ENCODE measurements around the gene AUTS2.

AUTS2 gene

DNA sequence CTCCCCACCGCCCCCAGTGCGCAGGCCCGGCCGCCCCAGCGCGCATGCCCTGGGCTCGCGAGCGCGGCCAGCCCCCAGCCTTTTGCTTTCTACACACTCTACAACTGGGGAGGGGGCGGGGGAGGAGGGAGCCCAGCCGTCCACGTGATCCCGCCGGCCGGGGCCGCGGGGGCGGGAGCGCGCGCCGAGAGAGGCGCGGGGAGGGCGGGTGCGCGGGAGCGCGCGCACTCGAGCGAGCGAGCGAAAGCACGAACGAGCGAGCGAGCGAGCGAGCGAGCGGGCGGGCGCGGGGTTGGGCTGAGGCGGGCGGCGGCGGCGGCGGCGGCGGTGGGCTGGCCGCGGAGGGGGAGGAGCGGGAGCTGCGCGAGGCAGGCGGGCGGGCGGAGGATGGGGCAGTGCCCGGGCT is at the start of gene AUTS2:
AUTS2 (plus strand) TSS at position 395 of the 406 bp plus-strand sequence. CDS start 1,179 bp downstream, outside the sequence.
- peak; percentile 66 for DNase-seq

DNA sequence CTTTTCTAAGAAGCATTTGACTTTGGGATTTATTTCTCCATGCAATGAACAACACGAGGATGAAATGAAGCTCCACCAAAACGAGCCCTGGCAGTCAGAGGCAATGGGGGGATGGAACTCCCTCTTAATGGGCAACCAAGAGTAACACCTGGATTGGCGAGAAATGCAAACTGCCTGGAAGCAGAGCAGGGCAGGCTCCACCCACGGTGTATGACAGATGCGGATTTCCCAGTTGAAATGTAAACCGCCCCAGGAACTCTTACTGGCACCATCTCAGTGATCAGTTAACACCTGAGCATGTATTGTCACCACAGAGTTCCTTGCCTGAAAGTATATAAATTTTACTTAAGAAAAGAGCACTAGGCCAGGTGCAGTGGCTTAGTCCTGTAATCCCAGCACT is 47.3 kb upstream of the AUTS2 start:
- DNase-seq, result no peak

DNA sequence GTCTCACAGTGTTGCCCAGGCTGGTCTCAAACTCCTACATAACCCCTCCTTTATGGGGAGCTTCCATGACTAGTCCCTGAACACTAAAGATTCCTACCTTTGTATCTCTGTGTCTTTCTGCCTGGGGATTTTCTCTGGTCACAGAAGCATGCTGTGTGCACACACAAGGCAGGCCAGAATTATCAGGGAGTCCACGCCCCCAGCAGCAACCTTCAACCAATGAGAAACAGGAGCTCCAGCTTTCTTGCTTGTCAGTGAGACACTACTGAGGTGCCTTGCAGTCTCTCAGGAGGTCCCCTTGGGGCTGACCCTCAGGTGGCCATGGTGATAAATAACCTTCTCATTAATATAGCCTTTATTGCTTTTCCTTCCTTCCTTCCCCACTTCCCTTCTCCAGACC is 45.1 kb upstream of the AUTS2 start:
- no peak for DNase-seq

DNA sequence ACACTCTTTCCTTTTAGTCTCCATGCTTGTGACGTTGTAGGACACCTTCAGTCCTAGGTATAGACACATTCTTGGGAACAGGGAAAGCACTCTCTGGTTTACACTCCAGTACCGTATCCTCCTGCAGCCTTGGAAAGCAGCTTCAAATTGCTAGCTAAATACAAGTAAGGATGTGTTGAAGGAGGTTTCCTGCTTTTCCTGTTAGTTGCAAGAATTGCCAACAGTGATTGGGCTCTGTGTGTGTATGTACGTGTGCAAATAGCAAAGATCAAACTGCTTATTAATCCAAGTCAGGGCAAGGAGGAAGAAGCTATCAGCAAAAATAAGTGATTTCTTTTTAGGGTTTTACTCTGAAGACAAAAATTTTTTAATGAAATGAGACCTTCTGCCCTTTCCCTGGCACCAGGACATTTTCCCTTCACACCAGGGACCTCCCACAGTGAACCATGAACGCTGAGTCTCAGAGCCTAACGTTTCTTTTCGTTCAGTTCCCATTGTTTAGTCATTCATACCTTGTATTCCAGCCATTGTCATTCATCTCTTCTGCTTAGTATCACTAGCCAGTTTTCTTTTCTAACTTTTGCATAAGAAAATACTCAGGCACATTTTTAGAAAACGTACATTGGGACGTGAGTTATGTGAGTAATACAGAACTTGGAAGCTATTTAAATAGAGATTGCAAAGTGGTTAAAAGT is 36.9 kb upstream of the AUTS2 start:
- DNase-seq, result no peak

DNA sequence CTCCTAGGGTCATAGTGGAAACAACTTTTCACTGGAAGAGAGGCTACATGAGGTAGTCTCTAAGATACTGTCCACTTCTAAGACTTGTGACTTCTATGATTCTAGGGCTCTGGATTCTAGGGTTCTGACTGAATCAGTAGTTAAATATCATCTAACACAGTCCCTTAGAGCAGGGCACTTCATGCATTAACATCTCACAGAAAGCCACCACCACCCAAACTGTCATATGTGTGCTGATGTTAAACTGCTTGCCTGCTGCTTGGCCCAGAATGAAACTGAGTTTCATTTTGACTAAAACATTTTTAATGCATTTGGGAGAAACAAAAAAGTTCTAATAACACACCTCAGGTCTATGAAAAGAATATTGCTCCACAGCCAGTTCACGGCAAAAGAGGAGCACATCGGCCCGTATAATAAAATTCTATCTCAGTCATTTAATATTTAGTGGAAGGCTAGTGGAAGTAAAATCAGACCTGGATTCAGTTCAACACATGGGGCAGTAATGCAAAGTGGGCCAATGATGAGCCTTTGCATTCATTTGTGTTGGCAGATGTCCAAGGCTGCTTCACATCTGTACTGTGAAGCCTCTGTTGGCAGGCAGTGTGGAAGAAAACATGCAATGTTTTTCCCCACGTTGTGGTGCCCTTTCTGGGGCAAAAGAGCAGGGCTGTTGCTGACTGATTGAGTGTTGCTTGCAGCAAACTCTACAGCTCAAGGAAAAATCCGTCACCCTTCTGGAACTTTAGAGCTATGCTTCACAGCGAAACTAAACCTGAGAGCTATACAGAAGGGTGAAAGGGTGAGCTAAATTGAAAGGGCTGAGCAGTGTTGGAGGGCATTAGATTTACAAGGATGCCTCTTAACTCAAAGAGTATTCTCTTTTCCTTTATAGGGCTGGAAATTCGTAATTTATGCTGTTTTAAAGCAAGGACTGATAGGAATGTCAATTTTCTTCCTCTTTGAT is 33.5 kb upstream of the AUTS2 start:
- no peak for DNase-seq

DNA sequence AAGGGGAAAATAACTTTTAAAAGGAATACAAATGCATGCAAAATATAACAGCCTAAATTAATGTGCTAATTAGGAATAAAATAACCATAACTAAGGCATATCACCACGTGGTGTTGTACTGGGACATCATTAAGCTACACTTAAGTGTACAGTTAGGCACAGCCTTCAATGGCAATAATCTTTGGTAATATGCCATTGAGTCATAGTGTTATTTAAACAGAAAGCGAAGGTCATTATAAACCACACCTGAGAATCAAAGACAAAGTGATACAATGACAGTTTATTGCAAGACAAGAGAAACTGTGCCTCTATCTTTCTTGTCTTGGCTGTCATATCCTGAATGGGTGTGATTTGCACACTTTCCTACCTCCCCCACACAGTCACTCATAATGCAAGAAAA is 30.5 kb upstream of the AUTS2 start:
- DNase-seq, result no peak

DNA sequence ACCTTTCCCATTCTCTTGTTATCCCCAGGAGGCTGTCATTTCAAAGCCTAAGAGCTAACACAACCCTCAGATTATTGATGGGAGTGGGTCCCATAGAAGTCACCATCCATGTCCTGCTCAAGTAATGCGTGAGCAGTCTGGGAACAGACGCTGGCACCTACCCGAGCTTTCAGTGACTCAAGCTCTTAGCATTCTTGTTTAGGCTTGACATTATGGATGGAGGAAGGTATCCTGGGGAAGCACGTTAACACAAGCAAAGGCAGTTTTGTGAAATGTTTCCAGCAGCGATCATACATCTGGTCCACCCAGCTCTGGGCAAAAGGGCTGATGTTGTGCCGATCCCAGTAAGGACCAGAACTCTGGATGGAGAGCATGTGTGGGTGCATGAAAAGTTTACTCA is 30.0 kb upstream of the AUTS2 start:
- DNase-seq, result no peak

DNA sequence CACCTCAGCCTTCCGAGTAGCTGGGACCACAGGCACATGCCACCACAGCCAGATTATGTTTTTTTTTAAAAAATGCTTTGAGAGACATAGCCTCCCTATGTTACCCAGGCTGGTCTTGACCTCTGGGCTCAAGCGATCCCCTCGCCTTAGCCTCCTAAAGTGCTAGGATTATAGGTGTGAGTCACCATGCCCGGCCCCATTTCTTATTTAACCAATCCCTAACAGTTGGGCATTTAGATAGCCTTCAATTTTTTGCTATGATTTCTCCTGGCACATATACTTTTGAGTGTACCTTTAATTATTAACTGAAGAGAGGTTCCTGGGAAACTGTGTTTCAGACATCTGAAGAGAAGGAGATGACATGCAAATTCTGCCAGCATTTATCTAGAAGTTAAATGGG is 22.6 kb upstream of the AUTS2 start:
- no peak for DNase-seq

DNA sequence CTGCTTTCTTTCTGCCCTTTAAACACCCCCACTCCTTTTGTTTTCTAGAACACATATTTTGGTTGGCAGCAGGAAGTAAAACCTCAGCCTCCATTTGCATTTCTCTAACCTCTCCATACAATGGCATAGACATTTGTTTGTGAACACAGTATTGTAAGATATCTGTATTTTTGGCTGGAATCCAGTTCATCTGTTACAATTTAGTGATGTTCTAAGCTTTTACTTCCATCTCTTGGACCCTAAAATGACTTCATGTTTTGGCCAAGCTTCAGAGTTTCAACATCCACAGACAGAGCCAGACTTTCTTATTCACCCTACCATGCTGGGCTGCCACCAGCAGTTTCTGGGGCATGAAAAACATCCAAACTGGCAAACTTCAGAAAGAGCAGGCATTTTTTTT is 21.1 kb upstream of the AUTS2 start:
- DNase-seq, result no peak

DNA sequence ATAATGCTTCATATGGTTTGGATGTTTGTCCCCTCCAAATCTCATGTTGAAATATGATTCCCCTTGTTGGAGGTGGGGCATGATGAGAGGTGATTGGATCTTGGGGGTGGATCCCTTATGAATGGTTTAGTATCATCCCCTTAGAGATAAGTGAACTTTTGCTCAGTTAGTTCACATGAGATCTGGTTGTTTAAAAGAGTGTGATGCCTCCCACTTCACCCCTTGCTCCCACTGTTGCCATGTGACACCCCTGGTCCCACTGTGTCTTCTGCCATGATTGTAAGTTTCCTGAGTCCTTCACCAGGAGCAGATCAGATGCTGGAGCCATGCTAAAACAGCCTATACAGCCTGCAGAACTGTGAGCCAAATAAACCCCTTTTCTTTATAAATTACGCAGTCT is 13.1 kb upstream of the AUTS2 start:
- no peak for DNase-seq

DNA sequence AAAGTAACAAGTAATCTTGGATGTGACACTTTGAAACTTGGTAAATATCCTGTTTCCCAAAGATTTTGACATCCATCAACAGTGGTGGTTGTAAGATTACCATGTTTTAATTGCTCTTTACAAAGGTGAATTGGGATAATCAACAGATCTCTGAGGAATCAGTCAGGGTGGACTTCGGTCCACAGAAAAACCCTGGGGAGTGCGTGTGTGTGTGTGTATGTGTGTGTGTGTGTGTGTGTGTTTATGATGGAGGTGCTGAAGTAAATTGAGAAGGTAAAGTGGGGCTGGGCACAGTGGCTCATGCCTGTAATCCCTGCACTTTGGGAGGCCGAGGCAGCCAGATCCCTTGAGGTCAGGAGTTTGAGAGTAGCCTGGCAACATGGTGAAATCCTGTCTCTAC is 12.0 kb upstream of the AUTS2 start:
- no peak for DNase-seq

DNA sequence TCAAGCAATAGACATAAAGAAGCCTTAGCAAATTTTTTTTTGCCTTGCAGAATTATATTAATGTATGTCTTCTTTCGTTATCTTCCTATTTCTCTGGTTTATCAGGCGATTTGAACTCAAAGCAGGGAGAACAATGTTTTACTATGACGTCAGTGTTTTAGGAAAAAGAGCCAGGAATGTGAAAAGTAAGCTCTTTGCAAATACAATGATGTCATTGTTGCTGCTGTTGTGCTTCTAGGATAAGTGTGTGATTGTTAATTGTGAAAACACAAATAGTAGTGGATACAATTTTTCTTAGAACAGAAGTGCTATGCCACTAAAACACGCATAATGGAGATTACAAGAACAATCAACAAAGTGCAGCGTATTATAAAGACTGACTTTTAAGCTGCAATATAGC is 9.5 kb upstream of the AUTS2 start:
- no peak for DNase-seq

DNA sequence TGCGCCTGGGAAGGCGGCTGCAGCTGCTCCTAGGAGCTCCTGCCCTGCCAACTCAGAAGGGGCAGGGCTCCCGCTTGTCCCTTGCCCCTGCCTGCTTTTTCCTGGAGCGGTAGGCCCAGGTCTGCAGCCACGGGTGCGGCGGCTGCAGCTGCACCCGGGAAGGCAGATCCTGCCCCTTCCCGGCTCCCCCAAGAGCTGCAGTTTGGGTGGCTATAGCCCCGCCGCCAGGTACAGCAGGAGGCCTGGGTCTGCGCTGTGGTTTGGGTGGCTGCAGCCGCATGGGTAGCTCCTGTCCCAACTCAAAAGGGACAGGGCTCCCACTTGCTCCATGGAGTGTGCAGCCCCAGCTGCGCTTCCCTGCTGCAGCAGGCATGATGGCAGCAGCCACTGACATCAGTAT is 6.5 kb upstream of the AUTS2 start:
- no peak for DNase-seq

DNA sequence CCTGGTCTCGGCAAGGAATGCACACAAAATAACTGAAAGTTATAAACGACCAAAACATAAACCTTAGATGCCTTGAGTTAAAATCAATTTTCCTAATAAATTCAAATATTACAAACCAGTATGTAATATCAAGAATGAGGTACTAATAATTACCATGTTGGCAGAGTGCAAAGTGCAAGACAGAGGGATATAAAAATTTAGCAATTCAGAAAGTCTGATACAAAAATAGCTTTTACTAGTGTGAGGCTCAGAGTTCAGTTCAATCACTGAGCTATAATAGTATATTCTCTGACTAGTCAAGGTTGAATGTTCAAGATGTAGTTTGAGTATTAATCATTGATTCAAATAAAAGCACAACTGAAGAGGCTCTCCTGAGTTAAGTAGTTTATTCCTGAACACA is 4.8 kb upstream of the AUTS2 start:
- DNase-seq, result no peak

DNA sequence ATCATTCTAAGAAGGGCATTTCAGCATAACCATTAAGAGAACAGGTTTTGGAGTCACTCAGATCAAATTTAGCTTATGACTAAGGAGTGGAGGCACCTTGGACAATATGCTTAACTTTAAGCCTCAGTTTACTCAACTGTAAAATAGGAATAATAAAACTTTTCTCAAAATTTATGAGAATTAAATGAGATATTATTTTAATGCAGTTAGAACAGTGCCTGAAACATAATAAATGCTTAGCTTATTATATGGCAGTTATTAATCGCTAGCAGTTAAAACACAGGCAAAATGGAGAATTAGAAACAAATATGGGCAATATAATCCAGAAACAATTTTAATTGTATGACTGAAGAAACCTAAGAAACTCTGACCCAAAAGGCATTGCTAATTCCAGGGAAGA is 2.9 kb upstream of the AUTS2 start:
- no peak for DNase-seq

DNA sequence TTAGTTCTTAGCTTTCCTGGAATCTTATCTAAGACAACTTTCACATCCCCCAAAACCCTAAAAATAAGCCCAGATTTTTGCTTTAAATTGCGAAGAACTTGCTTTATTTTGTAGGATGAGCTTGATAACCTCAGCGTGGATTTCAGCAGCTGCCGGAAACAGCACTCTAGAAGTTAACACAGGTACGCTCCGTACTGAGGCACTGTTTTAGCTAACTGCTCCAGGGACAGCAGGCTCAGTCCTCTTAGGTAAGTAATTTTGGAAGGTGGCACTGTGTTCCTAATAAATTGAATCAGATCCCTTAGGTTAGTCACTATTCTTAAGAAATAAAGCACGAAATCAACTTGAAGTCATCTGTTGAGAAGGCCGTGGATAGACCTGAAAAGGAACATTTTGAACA is 2.2 kb upstream of the AUTS2 start:
- DNase-seq, result no peak

DNA sequence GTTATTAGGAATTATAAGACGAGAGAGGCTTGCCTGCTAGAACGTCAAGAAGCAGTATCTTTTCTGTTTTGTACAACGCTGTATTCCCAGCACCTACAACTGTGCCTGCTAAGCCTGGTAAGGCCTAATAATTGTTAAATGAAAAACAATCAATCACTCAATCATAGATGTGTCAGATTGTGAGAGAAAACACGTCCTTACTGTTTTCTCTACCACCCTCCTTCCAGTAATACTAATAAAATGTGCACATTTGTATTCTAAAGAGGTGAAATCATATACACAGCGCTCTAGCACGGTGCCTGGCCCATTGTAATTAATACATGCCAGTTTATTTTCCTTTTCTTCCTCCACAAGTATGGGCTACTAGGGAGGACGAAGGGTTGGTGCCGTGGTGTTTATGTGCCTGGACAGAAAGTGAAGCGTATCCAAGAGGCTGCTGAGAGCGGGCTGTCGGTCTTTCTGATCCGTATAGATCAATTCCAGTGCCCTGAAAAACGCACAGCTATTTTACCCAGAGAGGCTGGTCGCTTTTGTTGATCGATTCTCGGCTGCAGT is 1.5 kb upstream of the AUTS2 start:
- DNase-seq, result no peak

DNA sequence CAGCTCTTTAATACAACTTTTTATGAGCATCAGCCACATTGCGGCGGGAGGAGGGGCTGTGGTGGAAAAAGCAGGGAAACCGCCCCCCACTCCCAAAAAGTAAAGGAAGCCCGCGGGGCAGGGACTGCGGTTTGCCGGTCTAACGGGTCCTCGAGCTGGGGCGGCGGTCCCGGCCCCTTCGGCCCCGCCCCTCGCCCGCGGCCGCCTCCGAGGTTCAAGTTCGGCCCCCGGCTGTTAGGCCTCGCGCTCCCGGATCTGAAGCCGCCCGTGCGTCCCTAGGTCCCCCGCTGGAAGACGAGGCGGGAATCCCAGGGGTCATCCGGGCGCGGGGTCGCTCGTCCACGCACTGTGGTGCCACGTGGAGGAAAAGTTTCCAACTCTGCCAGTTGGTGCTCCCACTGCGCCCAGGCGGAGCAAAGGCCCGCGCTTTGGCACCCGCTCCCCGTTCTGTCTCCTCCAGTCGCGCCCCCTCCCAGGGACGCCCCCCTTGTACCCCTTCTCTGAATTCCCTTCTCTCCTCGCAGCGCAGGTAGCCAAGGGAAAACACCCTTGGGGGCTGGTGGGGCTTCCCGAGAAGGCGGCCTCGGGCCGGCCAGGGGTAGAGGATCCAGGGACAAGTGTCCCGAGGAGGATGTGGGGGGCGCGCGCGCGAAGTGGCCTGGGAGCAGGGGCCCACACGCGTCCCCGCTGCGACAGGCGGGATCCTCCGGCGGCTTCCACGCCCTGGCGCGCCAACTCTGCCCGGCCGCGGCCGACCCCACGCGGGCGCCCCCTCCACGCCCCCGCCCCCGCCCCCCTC is 798 bp upstream of the AUTS2 start:
- peak; percentile 52 for DNase-seq

DNA sequence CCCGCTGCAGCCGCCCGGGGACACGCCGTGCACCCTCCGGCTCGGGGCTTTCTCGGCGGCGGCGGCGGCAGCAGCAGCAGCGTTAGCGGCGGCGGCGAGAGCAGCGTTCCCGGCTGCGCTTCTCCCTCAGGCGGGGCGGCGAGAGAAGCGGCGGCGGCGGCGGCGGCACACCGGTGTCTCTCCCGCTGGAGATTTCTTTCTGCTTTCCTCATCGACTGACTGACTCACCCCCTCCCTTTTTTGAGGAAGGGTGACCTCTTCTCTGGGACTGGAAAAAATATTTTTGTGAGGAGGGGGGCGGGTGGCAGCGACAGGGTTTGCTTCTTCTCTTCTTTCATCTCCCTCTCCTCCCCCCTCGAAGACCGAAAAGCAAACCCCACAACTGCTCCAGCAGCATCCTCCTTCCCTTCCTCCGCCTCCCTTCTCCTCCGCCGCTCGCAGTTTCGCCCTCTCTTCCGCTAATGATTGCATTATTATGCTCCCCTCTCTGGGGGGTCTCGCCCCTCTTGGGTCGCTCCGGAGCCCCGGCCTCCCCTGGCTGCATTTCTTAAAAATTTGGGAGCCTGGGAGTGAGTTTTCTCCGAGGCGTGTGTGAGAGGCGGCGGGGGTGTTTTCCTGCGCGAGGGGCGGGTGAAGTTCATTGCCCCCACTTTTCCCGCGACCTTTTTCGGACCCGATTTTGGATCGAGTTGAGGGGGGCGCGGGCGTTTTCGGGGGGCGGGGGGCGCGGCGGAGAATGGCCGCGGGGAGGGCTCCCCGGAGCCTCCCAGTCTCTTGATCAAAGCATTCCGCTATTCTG is 411 bp downstream of the AUTS2 start:
- no peak for DNase-seq

DNA sequence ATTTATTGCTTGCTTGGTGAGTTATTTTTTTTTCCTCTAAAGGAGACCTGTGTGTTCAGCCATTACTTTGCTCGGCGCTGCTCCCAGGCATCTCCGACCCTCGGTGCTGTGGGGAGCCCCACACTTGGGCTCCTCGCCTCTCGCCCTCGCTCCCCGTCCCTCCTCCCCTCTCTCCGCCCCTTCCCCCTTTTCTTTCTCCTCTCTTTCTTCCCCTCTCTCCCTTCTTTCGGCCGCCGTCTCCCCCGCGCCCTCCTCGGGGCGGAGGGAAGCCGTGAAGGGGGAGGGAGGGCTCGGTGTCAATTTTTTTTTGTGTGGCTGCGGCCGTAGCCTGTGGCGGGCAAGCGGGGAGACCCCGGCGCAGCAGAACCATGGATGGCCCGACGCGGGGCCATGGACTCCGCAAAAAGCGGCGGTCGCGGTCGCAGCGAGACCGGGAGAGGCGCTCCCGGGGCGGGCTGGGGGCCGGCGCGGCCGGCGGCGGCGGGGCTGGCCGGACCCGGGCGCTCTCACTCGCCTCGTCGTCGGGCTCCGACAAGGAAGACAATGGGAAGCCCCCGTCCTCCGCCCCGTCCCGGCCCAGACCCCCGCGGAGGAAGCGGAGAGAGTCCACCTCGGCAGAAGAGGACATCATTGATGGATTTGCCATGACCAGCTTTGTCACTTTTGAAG is 1.1 kb downstream of the AUTS2 start:
- DNase-seq, result no peak

DNA sequence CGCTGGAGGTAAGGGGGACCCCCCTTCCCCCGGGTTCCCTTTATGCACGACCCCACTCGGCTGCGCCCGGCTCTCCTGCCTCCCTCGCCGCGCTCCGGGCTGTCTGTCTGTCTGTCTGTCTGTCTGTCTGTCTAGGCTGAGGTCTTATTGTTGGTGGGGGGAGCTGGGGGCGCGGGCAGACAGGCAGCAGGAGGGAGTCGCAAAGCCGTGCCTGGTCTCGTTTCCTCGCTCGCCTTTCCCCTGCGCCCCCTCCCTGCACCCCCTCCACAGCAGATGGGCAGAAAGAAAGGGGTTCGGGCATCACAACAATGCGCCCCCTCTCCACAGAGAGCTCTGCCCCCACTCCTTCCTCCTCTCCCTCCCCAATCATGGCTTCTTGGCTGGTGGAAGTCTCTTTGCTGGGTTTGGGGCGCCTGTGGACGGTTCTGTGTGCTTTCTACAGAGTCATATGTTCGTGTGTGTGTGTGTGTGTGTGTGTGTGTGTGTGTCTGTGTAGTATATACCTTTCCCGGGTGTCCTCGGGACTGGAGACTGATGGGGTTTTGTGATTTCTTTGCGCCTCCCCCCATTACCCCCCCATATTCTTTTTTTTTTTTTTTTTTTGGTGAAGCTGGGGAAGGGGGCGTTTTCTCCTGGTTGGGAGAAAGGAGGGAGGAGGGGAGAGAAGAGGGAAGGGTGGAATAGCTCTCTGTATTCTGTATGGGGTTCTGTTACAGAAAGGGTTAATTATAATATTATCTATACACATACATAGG is 1.9 kb downstream of the AUTS2 start:
- DNase-seq, result no peak

Measured in activated CD8-positive, alpha-beta memory T cell treated with anti-CD3 and anti-CD28 coated beads, Interleukin-2, amount 50 U/mL, for 48 hours (primary cell).